ENCODE data around the gene KIF1A.

KIF1A gene

DNA sequence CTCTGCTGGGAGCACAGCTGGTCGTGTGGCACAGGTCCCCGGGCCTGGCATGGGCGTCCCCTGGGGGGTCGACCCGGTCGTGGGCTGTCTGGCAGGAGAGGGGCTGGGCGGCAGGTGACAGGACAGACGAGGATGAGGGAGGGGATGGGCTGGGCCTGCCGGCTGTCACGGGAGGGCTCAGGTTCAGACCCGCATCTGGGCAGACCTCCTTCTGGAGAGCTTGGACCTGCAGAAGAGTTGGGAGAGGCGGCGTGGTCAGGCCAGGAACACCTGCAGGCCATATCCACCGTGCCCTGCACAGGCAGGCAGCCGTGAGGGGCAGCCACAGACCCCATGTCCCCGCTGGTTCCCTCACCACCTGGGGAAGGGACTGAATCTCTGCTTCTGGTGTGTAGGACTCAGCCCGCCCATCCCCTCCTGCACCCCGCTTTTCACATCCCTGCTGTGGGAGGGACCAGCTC is 102.8 kb downstream of the KIF1A start:
- TF ChIP-seq, protein P1, sequence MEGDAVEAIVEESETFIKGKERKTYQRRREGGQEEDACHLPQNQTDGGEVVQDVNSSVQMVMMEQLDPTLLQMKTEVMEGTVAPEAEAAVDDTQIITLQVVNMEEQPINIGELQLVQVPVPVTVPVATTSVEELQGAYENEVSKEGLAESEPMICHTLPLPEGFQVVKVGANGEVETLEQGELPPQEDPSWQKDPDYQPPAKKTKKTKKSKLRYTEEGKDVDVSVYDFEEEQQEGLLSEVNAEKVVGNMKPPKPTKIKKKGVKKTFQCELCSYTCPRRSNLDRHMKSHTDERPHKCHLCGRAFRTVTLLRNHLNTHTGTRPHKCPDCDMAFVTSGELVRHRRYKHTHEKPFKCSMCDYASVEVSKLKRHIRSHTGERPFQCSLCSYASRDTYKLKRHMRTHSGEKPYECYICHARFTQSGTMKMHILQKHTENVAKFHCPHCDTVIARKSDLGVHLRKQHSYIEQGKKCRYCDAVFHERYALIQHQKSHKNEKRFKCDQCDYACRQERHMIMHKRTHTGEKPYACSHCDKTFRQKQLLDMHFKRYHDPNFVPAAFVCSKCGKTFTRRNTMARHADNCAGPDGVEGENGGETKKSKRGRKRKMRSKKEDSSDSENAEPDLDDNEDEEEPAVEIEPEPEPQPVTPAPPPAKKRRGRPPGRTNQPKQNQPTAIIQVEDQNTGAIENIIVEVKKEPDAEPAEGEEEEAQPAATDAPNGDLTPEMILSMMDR (conservative IDR thresholded peaks at IDR 0.05; ENCODE audit: control insufficient read depth, insufficient read depth, low read depth, low read length) = no peak
- DNase-seq (ENCODE audit: low read depth) = no peak
- no peak overlapping the region for H3K4me3 ChIP-seq (ENCODE audit: control insufficient read depth, low read depth, low read length)

DNA sequence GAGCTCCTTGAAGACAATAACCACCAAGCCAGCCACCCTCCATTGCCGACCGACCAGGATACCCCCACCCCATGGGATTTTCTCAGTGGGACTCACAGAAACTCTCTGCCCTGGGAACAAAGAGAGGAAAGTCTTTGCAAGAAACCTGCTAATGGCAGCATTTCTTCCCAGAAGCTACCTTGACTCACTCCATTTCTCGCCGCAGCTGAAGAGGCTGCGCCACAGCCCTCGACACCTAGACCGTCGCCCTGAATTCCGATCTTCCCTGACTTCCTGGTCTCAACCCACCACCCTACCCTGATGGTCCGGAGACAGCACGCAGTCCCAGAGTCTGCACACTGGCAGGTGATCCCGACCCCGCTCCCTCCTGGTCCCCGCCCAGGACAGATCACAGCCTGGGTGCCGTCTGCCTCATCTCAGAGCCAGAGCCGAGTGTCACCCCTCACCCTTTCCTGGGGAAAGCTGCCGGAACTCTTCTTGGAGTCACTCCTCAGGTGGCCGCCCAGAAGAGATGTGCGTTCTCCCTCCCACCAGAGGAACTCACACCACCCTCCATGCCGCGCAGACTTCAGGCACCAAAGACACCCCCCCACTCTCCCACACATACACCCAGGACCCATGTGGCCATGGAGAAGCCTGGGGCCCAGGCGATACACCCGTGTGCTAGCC is 103.8 kb downstream of the KIF1A start:
- no peak for DNase-seq (ENCODE audit: low read depth)
- TF ChIP-seq, protein P1 (conservative IDR thresholded peaks at IDR 0.05; ENCODE audit: control insufficient read depth, insufficient read depth, low read depth, low read length) = no peak
- no peak overlapping the region for H3K4me3 ChIP-seq (ENCODE audit: control insufficient read depth, low read depth, low read length)

DNA sequence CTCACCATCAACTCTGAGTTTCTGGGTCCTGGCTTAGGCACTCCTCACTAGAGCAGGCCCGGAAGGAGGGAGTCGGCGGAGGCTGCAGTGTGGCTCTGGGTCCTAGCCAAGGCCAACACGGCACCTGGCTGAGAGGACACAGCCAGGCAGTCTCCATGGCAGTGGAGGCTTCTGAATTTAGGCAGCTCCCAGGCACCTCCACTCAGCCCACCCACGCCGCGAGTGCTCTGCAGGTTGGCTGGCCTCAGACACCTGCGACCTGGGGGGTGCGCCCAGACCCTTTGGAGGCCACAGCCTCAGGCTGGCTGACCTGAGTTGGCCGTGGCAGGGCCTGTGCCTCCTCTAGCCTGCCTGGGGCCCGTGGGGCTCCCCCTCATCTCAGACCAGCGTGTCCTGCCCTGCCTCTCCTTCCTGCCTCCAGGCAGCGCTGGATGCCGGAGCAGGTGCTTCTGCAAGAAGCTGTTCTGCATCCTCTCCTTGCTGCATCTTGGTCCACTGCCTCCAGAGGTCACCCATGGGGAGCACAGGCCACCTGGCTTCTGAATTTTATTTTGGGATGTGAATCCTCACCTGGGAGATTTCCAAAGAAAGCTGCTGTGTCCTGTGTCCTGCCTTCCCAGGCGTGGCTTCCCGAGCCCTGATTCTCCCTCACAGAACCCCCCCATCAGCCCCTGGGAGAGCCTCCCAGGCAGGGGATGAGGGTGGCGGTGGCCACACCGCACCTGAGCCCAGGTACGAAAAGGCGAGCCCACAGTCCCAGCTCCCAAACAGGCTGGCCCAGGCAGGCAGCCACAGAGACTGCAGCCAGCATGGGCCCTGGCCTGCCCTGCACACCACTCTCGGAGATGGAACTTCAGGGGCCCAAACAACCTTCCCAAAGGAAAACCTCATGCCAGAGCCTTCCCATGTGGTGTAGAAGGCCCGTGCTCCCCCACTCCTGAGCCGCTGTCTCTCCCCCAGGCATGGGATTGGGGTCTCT is 105.0 kb downstream of the KIF1A start:
- H3K4me3 ChIP-seq (ENCODE audit: control insufficient read depth, low read depth, low read length) = no peak overlapping the region
- TF ChIP-seq, protein P1 (conservative IDR thresholded peaks at IDR 0.05; ENCODE audit: control insufficient read depth, insufficient read depth, low read depth, low read length) = no peak
- no peak for DNase-seq (ENCODE audit: low read depth)

DNA sequence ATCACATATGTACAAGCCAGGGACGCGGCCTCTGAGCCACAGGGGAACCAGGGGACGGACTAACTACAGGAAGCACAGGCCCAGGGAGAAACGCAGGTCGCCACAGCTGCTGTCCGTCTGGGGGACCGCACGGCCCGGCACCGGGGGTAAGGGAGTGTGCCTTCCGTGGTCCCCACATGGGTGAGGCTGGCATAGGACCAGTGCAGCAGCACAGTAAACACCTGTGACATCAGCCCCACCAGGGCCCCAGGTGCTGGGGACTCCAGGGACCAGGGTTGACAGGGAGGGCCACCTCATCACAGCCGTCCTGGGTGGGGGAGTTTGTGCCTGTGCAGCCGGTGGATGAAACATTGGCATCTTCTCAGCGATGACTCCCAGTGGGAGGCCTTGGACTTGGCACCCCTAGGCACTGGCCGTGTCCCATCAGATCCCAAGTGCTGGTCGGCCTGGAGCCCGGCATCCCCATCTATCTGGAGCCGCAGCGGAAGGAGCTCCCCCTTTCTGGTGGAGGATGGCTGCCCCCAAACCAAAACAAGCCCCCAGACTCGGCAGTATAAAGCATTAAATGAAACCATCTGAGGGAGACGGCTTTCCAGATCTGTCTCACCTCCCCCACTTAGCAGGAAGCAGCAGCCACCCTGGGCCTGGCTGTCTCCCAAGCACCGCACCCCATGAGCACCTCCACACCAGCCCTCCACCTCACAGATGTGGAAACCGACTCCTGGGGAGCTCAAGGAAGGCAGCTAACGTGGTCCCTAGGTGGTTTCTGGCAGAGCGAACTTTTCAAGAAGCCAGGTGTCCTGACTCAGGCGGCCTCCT is 105.9 kb downstream of the KIF1A start:
- no peak for DNase-seq (ENCODE audit: low read depth)
- TF ChIP-seq, protein P1 (conservative IDR thresholded peaks at IDR 0.05; ENCODE audit: control insufficient read depth, insufficient read depth, low read depth, low read length) = no peak
- no peak overlapping the region for H3K4me3 ChIP-seq (ENCODE audit: control insufficient read depth, low read depth, low read length)

DNA sequence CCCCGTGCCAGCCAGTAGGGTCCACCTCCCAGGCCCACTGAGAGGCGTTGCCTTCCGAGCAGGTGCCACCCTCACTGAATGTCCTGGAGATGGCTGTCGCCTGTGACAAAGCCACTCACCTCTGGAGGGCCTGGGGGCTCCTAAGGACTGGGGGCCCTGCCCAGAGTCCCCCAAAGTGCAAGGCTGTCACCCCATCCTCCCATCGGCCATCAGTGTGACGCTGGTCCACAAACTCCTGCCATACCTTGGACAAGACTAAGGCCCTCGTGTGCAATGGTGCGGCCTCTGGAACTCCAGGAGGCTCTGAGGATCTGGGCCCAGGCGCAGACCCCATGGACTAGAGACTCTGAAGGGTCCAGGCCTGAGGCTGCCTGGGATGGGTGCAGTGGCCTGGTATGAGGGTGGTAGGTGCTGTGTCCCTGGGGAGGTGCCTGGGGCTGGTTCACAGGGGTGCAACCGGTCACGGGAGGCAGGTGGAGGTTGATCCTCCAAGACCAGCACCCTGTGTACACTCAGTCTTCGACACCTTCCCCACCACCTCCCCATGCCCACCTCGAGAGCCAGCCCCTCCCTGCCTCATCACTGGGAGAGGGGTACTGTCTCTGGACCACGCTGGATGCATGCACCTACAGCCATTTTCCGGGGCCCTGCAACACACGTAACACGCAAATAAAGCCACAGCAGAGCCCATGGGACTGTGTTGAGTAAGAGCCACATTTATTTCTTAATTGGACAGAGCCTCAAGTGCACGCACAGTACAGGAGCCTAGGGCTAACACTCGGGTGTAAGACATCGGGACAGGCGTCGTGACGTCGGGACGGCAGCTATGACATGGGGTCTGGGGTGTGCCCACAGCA is 106.7 kb downstream of the KIF1A start:
- H3K4me3 ChIP-seq (ENCODE audit: control insufficient read depth, low read depth, low read length) = no peak overlapping the region
- TF ChIP-seq, protein P1 (conservative IDR thresholded peaks at IDR 0.05; ENCODE audit: control insufficient read depth, insufficient read depth, low read depth, low read length) = no peak
- no peak for DNase-seq (ENCODE audit: low read depth)
